ENCODE data around the gene LRRC73.

DNA sequence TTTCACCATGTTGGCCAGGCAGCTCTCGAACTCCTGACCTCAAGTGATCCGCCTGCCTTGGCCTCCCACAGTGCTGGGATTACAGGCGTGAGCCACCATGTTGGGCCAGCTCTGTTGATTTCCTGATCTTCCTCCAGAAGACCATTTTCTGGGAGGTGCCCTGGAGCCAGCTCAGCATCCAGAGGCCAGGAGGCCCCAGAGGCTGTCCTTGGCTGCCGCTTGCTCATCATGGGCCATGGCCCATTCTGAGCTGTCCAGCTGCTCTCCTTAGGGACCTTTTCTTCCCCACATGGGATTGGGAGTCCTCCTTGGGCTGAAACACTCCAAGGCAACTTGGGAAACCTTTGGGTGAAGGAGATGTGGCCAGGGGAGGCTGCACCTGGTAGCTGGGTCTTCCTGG lies 15.4 kb downstream of the LRRC73 start:
- TF ChIP-seq, protein P1, sequence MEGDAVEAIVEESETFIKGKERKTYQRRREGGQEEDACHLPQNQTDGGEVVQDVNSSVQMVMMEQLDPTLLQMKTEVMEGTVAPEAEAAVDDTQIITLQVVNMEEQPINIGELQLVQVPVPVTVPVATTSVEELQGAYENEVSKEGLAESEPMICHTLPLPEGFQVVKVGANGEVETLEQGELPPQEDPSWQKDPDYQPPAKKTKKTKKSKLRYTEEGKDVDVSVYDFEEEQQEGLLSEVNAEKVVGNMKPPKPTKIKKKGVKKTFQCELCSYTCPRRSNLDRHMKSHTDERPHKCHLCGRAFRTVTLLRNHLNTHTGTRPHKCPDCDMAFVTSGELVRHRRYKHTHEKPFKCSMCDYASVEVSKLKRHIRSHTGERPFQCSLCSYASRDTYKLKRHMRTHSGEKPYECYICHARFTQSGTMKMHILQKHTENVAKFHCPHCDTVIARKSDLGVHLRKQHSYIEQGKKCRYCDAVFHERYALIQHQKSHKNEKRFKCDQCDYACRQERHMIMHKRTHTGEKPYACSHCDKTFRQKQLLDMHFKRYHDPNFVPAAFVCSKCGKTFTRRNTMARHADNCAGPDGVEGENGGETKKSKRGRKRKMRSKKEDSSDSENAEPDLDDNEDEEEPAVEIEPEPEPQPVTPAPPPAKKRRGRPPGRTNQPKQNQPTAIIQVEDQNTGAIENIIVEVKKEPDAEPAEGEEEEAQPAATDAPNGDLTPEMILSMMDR (IDR thresholded peaks at IDR 0.05 in 8 of 11, conservative IDR thresholded peaks at IDR 0.05 in 3 of 11), result no peak
- TF ChIP-seq POLR2A (IDR thresholded peaks at IDR 0.05), result no peak
- no peak for TF ChIP-seq POLR2AphosphoS5 (IDR thresholded peaks at IDR 0.05)

Measured in spleen (tissue), 7 donors.